ENCODE results near the gene USP11. TPM values are rescaled to one million over a fixed set of nuclear protein-coding genes. Genes with fewer than 3 reads are reported as not detected.

The USP11 gene
- 10 to 100 TPM; 17.0 to 35.3 (median 25.0) TPM for total RNA-seq

- intact Hi-C loops (cut with DNase I; ENCODE audit: low total_unique reads) (loop anchor here (1.0 to 5.0 kb wide), 6 partner anchors 15 to 426 kb away; partner anchors contain the start of genes CDK16, UBA1 and UXT), in situ Hi-C loops (cut with MboI; ENCODE audit: low sequenced_read_pairs in 4 of 4) (no loop called here)
- peaks cover 0 to 3% of the 10 kb centered on the region in 2 donors for H3K4me1 ChIP-seq
- H3K4me3 ChIP-seq = peak within 1 kb of the TSS; percentile 57 to 84 (median 74)
- no peak for TF ChIP-seq CTCF (IDR thresholded peaks at IDR 0.05 in 4 of 5, conservative IDR thresholded peaks at IDR 0.05 in 1 of 5)
- TF ChIP-seq POLR2A (IDR thresholded peaks at IDR 0.05) = peak in 1 of 2 donors; percentile 37
- ATAC-seq (peak; percentile 4 to 25), DNase-seq (peak in 1 of 2 donors; percentile 36)
- H3K36me3 ChIP-seq = peaks cover 0 to 19% of the 10 kb centered on the region in 2 donors
- H3K27ac ChIP-seq = peak within 1 kb of the TSS; percentile 88 to 93 (median 91)
- no peaks in the 10 kb centered on the region for H3K27me3 ChIP-seq
- no peaks in the 10 kb centered on the region for H3K9me3 ChIP-seq
Observed at GRCh38 chrX:47232803-47233332, at the start of gene USP11. USP11 (plus strand) TSS chrX:47233009; CDS start chrX:47233044, 35 bp downstream.

DNA sequence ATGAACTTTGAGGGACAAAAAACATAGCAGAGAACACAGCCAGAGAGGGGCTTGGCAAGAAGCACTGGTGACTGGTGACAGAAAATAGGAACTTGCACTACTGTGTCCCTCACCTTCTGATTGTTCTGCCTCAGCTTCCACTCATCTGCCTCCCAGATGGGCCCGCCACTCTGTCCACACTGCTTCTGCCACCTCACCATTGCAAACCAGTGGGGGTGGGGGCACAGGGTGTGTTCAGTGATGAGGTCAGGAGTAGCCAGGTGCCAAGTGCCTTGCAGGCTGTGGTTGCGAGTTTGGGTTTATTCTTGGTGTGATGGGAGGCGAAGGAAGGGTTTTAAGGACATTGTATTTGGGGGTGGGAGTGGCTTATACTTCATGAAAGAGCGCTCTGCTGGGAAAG lies 48.3 kb upstream of the USP11 start:
- Histone ChIP-seq H3K9me3 (no peaks in the 10 kb centered on the region), H3K4me3 (no peak overlapping the region), H3K27ac (peak overlapping the region in 1 of 4 donors; percentile 52), H3K4me1 (no peaks in the 10 kb centered on the region), H3K36me3 (peaks cover 0 to 28% of the 10 kb centered on the region in 2 donors), H3K27me3 (no peaks in the 10 kb centered on the region)
- in situ Hi-C loops (cut with MboI; ENCODE audit: low sequenced_read_pairs in 4 of 4) = loop anchor here in 1 of 4 donors (25.0 kb wide), 1 partner anchor 178 kb away; the partner anchor contains the start of gene ZNF157
- intact Hi-C loops (cut with DNase I; ENCODE audit: low total_unique reads) = no loop called here
- no peak for DNase-seq
- ATAC-seq = no peak
- TF ChIP-seq CTCF (IDR thresholded peaks at IDR 0.05 in 4 of 5, conservative IDR thresholded peaks at IDR 0.05 in 1 of 5) (no peak), POLR2A (IDR thresholded peaks at IDR 0.05) (no peak)

DNA sequence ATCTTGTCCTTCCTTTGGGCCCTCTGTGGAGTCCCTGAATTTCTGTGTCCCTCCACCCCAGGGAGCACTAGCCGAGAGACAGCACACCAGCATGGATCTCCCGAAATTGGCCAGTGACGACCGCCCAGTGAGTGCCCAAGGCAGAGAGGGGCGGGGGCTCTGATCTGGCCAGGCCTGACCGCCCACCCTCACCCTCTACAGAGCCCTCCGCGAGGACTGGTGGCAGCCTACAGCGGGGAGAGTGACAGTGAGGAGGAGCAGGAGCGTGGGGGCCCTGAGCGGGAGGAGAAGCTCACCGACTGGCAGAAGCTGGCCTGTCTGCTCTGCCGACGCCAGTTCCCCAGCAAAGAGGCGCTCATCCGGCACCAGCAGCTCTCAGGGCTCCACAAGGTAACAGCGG lies 47.6 kb upstream of the USP11 start:
- H3K27me3 ChIP-seq = no peaks in the 10 kb centered on the region
- in situ Hi-C loops (cut with MboI; ENCODE audit: low sequenced_read_pairs in 4 of 4) = loop anchor here in 1 of 4 donors (25.0 kb wide), 1 partner anchor 177 kb away; the partner anchor contains the start of gene ZNF157
- no peaks in the 10 kb centered on the region for H3K9me3 ChIP-seq
- H3K4me3 ChIP-seq = no peak overlapping the region
- DNase-seq (no peak), ATAC-seq (no peak)
- H3K27ac ChIP-seq = no peak overlapping the region
- peaks cover 0 to 1% of the 10 kb centered on the region in 2 donors for H3K4me1 ChIP-seq
- H3K36me3 ChIP-seq = peaks cover 0 to 28% of the 10 kb centered on the region in 2 donors
- intact Hi-C loops (cut with DNase I; ENCODE audit: low total_unique reads) = no loop called here
- TF ChIP-seq POLR2A (IDR thresholded peaks at IDR 0.05) = no peak
- no peak for TF ChIP-seq CTCF (IDR thresholded peaks at IDR 0.05 in 4 of 5, conservative IDR thresholded peaks at IDR 0.05 in 1 of 5)

- peaks cover 0 to 3% of the 10 kb centered on the region in 2 donors for H3K4me1 ChIP-seq
- intact Hi-C loops (cut with DNase I; ENCODE audit: low total_unique reads) = no loop called here
- no peak overlapping the region for H3K27ac ChIP-seq
- H3K27me3 ChIP-seq = no peaks in the 10 kb centered on the region
- TF ChIP-seq POLR2A (IDR thresholded peaks at IDR 0.05) (no peak), CTCF (IDR thresholded peaks at IDR 0.05 in 4 of 5, conservative IDR thresholded peaks at IDR 0.05 in 1 of 5) (no peak)
- no peak for ATAC-seq
- DNase-seq = no peak
- in situ Hi-C loops (cut with MboI; ENCODE audit: low sequenced_read_pairs in 4 of 4) = loop anchor here in 1 of 4 donors (25.0 kb wide), 1 partner anchor 176 kb away; the partner anchor contains the start of gene ZNF157
- H3K36me3 ChIP-seq = peaks cover 0 to 26% of the 10 kb centered on the region in 2 donors
- no peaks in the 10 kb centered on the region for H3K9me3 ChIP-seq
- H3K4me3 ChIP-seq = no peak overlapping the region
Observed at GRCh38 chrX:47186096-47186740, 46.6 kb upstream of the USP11 start.

Measured in gastrocnemius medialis (tissue), 4 donors.